Hematopoietic multipotent progenitor cell treated with erythropoietin and hydrocortisone succinate and interleukin-3 and kit ligand, for 17 days (in vitro differentiated cells): ENCODE results near the gene CRTC1.

Experiments
- DNase-seq: peaks from one replicate; pipeline ENCODE4 v3.0.0-alpha.2; 2015; ENCODE audit warnings: low spot score

CRTC1 gene

GRCh38 chr19:18769989-18770528 lies 86.6 kb downstream of the CRTC1 start:
- DNase-seq: no peak

DNA sequence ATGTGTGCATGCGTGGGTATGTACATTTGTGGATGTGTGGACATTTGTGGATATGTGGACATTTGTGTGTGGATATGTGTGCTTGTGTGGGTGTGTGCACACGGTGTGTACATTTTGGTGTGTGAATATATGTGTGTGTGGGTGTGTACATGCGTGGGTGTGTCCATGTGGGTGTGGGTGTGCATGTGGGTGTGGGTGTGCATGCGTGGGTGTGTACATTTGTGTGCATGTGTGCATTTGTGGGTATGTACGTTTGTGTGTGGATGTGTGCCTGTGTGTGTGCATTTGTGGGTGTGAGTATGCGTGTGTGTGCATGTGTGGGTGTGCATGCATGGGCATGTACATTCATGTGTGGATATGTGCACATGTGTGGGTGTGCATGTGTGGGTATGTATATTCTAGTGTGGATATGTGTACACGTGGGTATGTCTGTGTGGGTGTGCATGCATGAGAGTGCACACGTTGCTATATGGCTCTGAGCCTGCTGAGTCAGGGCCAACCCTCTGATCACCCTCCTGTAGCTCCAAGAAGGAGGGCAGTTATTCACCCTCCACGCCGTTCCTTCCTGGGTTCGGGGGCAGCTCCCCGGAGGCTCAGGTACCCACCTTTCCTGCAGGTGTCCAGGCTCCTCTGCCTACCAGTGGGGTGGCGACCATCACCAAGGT lies 87.3 kb downstream of the CRTC1 start:
- no peak for DNase-seq

DNA sequence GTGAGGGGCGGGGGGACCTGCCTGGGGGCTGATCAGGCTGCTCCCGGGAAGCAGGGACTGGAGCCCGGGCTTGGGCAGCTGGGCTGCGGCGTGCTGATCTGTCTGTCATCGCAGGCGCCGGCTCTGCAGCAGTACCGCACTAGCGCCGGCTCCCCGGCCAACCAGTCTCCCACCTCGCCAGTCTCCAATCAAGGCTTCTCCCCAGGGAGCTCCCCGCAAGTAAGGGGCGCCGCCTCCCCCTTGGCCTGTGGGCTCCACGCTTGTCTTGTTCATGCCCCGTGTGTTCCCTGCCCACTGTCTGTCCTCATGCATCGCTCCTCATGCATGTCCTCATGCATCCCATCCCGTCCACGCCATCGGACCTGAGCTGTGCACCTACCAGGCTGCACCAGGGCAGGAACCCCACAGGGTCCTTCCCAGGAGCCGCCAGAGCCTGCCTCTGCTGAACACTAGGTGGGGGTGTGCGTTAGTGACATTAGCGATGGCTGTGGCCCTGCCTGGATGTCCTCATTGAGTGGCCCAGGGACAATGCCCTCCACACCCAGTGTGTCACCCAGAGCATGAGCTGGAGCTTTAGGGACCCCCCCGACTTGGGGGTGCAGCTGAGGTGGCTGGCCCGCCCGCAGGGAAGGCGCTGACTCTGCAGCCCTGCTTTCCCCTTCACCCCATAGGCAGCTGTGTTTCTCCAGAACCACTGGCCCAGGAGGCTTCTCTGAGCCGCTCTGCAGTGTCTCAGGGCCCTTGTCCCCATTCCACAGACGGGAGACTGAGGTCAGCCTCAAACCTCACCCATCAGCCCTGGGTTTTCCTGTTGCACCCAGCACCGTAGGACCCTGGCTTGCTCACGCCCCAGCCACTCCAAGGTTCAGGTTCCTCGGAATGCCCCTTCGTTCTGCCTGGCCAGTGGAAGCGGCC lies 88.1 kb downstream of the CRTC1 start:
- no peak for DNase-seq

DNA sequence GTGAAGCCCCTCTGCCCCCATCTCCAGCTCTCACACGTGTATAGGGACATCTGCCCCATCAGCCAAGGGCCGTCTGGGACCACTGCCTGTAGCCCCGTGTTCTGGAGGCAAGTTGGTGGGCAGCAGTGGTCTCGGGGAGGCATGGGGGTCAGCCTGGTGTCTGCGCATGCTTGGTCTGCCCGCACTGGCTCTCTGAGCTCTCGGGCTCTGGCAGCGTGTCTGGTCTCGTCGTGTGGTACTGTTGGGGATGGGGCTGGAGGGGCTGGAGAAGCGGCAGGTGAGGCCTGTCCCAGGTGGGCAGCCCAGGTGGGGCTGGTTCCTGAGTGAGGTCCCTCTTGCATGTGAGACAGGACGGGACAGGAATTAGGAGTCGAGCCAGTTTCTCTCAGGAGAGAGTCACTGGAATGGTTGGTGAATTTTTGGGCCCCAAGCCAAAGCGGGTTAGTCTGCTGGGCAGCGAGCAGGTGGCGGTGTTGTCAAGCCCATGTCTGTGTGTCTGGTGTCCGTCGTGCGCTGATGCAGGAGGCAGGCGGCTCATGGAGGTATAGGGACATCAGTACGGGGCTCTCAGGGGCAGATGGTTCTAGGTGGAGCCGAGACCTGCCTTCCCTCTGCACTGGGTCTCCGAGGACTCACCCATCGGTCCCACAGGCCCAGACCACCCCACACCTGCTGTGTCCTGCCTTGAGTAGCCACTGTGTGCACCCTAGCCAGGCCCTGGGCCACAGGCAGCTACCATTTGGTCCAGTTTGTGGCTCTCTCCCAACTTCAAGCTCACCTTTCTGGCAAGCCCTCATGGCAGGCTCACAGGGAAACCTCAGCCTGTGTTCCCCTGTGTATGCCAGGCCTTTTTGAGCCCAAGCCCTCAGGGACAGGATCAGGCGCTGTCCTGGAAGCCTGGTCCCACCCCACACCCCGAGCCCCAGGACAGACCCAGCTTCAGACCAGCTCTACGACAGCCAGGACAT lies 89.4 kb downstream of the CRTC1 start:
- no peak for DNase-seq

- DNase-seq: no peak
Observed at GRCh38 chr19:18773682-18774081, 90.2 kb downstream of the CRTC1 start.

- no peak for DNase-seq
Observed at GRCh38 chr19:18774107-18774506, 90.6 kb downstream of the CRTC1 start.

- DNase-seq: no peak
Observed at GRCh38 chr19:18774782-18775444, 91.4 kb downstream of the CRTC1 start.

DNA sequence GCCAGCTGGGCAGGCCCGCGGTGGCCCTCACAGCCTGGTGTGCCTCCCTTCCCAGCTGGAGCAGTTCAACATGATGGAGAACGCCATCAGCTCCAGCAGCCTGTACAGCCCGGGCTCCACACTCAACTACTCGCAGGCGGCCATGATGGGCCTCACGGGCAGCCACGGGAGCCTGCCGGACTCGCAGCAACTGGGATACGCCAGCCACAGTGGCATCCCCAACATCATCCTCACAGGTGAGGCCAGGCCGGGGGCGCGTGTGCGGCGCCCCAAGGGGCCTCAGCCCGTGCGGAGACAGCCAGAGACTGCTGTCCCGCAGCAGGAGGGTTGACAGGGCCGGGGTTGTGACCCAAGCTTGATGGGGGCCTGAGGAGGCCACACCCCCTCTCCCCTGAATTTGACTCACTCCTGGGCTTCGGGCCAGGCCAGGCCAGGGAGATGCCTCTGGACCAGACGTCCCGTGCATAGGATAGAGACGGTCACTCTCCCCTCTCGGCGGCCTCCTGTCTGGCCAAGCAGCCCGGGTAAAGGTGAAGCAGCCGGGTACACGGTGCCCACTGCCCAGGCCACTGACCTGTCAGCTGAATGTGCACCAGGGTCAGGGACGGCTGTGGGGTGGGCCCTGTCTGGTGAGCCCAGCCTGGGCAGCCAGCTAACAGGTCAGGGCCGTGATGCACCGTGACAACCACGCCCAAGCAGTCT lies 92.3 kb downstream of the CRTC1 start:
- DNase-seq: no peak

GRCh38 chr19:18776288-18776594 lies 92.8 kb downstream of the CRTC1 start:
- no peak for DNase-seq

DNA sequence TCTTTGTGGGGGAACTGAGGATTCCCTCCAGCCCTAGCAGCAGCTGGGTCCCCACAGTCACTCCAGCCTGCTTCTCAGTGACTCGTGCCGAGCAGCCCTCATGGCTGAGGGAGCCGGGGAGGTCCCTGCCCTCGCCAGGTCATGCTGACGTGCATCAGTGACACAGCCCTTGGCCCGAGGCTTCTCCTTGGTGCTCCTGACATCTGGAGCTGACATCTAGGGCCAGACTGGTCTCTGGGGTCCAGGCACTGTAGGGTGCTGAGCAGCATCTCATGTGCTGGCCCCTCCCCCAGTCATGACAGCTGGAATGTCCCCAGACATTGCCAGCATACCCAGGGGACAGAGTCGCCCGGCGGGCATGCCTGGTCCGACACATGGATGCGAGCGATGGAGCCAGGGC lies 93.3 kb downstream of the CRTC1 start:
- no peak for DNase-seq

DNA sequence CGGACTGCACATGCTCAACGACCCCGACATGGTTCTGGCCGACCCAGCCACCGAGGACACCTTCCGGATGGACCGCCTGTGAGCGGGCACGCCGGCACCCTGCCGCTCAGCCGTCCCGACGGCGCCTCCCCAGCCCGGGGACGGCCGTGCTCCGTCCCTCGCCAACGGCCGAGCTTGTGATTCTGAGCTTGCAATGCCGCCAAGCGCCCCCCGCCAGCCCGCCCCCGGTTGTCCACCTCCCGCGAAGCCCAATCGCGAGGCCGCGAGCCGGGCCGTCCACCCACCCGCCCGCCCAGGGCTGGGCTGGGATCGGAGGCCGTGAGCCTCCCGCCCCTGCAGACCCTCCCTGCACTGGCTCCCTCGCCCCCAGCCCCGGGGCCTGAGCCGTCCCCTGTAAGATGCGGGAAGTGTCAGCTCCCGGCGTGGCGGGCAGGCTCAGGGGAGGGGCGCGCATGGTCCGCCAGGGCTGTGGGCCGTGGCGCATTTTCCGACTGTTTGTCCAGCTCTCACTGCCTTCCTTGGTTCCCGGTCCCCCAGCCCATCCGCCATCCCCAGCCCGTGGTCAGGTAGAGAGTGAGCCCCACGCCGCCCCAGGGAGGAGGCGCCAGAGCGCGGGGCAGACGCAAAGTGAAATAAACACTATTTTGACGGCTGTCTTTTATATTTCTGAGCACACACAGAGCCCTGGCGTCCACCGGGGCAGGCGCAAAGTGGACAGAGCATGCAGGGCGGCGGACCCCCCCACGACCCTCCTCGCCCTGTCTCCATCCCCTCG lies 94.0 kb downstream of the CRTC1 start:
- no peak for DNase-seq

DNA sequence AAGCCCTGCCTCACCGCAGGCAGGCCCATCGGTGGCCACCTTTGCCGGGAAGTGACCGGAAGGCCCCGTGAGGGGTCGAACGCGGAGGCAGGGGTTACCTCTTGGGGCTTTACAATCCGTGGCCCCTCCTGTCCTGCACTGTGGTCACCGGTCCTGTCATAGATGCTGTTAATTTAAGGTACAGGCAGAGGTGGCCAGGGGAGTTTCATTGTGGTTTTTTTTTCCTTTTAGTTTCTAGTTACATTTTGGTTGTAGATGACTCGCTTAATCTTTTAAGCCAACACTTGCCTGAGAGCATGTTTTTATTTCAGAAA lies 94.6 kb downstream of the CRTC1 start:
- no peak for DNase-seq

GRCh38 chr19:18778826-18779495 lies 95.5 kb downstream of the CRTC1 start:
- DNase-seq: no peak

DNA sequence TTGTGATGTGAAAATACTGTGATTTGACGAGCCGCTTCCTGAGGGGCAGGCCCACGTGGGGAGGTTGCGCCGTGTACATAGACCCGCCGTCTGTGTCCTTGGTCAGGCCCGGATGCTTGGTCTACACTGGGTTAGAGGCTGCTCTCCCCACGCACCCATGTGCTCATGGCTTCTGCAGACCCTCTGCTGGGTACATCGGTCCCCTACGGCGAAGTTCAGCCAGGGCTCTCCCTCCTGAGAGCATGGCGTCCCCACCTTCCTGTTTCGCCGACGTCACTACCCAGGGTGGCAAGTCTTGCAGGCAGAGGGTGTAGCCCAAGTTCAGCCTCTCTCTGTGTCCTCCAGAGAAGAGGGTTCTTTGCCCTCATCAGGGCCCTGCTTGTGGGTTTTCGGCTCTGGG lies 96.6 kb downstream of the CRTC1 start:
- DNase-seq: no peak

DNA sequence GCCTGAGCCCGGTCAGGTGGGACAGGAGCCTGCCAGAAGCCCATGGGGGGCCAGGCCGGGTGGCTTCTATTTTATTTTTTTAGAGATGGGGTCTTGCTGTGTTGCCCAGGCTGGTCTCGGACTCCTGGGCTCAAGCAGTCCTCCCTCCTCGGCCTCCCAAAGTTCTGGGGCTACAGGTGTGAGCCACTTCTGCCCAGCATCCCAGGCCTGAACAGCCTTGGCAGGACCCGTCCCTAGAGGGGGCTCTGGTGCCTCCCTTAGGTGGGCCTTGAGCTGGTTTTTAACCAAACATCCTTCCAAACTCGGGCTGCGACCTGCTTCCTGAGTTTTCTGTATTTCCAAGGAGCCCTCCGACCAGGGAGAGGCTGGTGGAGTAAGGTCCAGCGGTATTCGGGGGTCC lies 97.2 kb downstream of the CRTC1 start:
- DNase-seq: no peak

GRCh38 chr19:18781047-18781600 lies 97.6 kb downstream of the CRTC1 start:
- DNase-seq: no peak

DNA sequence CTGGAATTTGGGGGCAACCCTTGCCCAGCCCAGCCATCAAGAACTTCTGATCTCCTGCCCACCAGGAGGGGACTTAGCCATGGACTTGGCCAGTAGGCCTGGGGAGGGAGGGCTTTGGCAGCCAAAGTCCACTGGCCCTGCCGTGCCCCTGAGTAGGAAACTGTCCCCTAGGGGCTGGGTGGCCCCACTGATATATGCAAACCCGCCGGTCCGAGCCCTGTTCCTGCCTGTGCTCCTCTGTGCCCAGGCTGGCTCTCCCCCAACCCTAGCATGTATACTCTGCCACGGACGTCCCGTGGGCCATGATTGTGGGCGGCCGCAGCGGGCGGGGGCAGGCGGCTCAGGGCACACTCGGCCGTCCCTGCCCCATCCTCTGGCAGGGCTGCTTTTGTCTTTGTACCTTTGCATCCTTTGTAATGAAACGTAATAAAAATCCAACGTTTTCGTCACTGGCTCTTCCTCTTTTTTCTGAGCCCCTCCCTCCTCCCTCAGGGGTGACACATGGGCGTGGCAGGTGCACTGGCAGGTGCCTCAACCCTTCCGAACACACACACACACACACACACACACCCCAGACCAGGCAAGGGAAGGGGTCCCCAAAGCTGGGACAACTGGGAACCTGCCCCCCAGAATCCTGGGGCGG lies 98.5 kb downstream of the CRTC1 start:
- no peak for DNase-seq

DNA sequence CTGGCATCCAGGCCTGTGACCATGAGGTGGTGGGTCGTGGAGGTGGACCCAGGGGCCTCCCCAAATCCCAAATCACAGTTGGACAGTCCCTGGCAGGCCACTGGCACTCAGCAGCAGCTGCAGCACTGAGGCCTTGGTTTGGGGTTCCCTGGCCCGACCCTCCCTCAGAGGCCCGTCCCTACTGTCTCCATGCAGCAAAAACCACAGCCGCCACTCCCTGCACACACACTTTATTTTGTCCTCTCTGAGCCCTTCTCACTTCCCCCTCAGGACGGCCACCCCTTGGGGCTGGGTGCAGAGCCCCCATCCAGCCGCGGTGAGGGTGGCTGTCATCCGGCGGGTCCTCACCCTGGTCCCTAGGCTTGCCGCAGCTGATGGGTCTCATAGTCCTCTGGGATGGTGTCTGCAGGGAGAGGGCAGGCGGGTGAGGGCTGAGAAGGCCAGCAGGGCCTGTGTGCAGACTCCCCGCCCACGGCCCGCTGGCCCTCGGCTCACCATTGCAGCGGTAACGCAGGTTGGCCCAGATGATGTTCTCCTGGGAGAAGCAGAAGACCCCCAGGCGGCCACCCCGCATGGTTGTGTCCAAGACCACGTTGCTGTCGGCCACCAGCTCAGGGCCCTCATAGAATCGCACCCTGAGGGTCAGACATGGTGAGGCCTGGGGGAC lies 99.2 kb downstream of the CRTC1 start:
- DNase-seq: no peak
